K562 (cell line): ENCODE measurements around the gene PRSS21. TPM values are rescaled to one million over a fixed set of nuclear protein-coding genes. Genes with fewer than 3 reads are reported as not detected.
A peak's percentile ranks its signal among the peaks of the same experiment; 100 is the strongest.

ENCODE experiments used
- BCLAF1 ChIP-seq, 2 experiments: fragments of 450-650 bp in 1 of 2; IDR thresholded peaks; 2 replicates each; pipeline ENCODE4 v1.6.1; 2011 to 2017; ENCODE audit warnings: low read depth in 2 of 2, antibody characterized with exemption in 1 of 2, borderline replicate concordance in 1 of 2, low read length in 1 of 2, mild to moderate bottlenecking in 1 of 2, mixed read lengths in 1 of 2; ENCODE audit not compliant: control insufficient read depth in 1 of 2
- CREBBP ChIP-seq: IDR thresholded peaks from one replicate; pipeline ENCODE4 v1.6.1; 2012; ENCODE audit warnings: low read depth, mild to moderate bottlenecking, control low read depth, inconsistent platforms, low read length
- E2F8 ChIP-seq: fragments of 450-650 bp; IDR thresholded peaks from 2 replicates; pipeline ENCODE4 v1.7.1; 2018; ENCODE audit warnings: mild to moderate bottlenecking, low read depth; ENCODE audit not compliant: partially characterized antibody
- ETV6 ChIP-seq, 3 experiments: fragments of 150-350 bp in 1 of 3; sonication (generic) in 1 of 3; formaldehyde crosslinking in 1 of 3; IDR thresholded peaks; 2 replicates each; pipeline versions ENCODE4 v1.6.1 to v1.8.0; 2014 to 2022; ENCODE audit warnings: borderline replicate concordance in 2 of 3, low read depth in 2 of 3, antibody characterized with exemption in 1 of 3, low read length in 1 of 3, mild to moderate bottlenecking in 1 of 3, missing genetic modification reagents in 1 of 3
- FOXJ2 ChIP-seq: fragments of 200-800 bp; sonication (Bioruptor generic); IDR thresholded peaks from 2 replicates; pipeline ENCODE4 v1.6.1; 2016; ENCODE audit warnings: missing genetic modification characterization, missing compliant biosample characterization
- GABPB2 ChIP-seq: fragments of 250-450 bp; sonication (Bioruptor Pico); conservative IDR thresholded peaks from 2 replicates; pipeline ENCODE4 v1.5.1; 2021; ENCODE audit warnings: mild to moderate bottlenecking
- GATAD2A ChIP-seq: fragments of 450-650 bp; IDR thresholded peaks from 2 replicates; pipeline ENCODE4 v1.6.1; 2017
- HMG20B ChIP-seq: fragments of 250-450 bp; sonication (Bioruptor Pico); IDR thresholded peaks from 2 replicates; pipeline ENCODE4 v1.5.0; 2021; ENCODE audit warnings: mild to moderate bottlenecking
- LARP7 ChIP-seq: fragments of 450-650 bp; IDR thresholded peaks from 2 replicates; pipeline ENCODE4 v1.6.1; 2016
- NFIC ChIP-seq: fragments of 450-650 bp; IDR thresholded peaks from 2 replicates; pipeline ENCODE4 v1.6.1; 2017; ENCODE audit warnings: mild to moderate bottlenecking, inconsistent platforms
- PHF21A ChIP-seq: fragments of 450-650 bp; IDR thresholded peaks from 2 replicates; pipeline ENCODE4 v1.6.1; 2017; ENCODE audit warnings: low read depth, borderline replicate concordance
- SIX5 ChIP-seq, 2 experiments: IDR thresholded peaks; 2 replicates each; pipeline ENCODE4 v1.6.1; 2011; ENCODE audit warnings: low read length in 2 of 2, borderline replicate concordance in 1 of 2, low read depth in 1 of 2, mild to moderate bottlenecking in 1 of 2, moderate library complexity in 1 of 2; ENCODE audit not compliant: insufficient read depth in 1 of 2
- SRSF1 ChIP-seq: fragments of 200-400 bp; formaldehyde crosslinking; IDR thresholded peaks from 2 replicates; pipeline ENCODE4 v1.6.1; 2017; ENCODE audit warnings: mild to moderate bottlenecking, low read depth, low read length, moderate library complexity
- TAF9B ChIP-seq: fragments of 450-650 bp; IDR thresholded peaks from 2 replicates; pipeline ENCODE4 v1.6.1; 2018; ENCODE audit warnings: mild to moderate bottlenecking; ENCODE audit not compliant: partially characterized antibody
- YY1 ChIP-seq, 3 experiments: IDR thresholded peaks; 2 replicates each; pipeline ENCODE4 v1.6.1; 2011; ENCODE audit warnings: low read length in 2 of 3, mild to moderate bottlenecking in 2 of 3, moderate library complexity in 2 of 3, borderline replicate concordance in 1 of 3, control low read depth in 1 of 3, low read depth in 1 of 3; ENCODE audit not compliant: insufficient read depth in 3 of 3, insufficient replicate concordance in 2 of 3, control insufficient read depth in 1 of 3, insufficient read length in 1 of 3; ENCODE audit errors: extremely low read depth in 1 of 3
- ZBED1 ChIP-seq: IDR thresholded peaks from 2 replicates; pipeline ENCODE4 v1.6.1; 2014
- ZNF133 ChIP-seq: fragments of 250-450 bp; sonication (Bioruptor Pico); IDR thresholded peaks from 2 replicates; pipeline ENCODE4 v1.4.0; 2020; ENCODE audit warnings: mild to moderate bottlenecking
- ZNF311 ChIP-seq: fragments of 250-450 bp; sonication (Bioruptor Pico); IDR thresholded peaks from 2 replicates; pipeline ENCODE4 v1.4.0; 2020; ENCODE audit warnings: mild to moderate bottlenecking, moderate library complexity
- ZNF354B ChIP-seq: fragments of 250-450 bp; sonication (Bioruptor Pico); IDR thresholded peaks from 2 replicates; pipeline ENCODE4 v1.4.0; 2020
- ZNF408 ChIP-seq: fragments of 250-450 bp; sonication (Bioruptor Pico); IDR thresholded peaks from 2 replicates; pipeline ENCODE4 v1.4.0; 2020; ENCODE audit warnings: low read depth, mild to moderate bottlenecking, moderate library complexity
- ZNF655 ChIP-seq: fragments of 250-450 bp; sonication (Bioruptor Pico); IDR thresholded peaks from 2 replicates; pipeline ENCODE4 v1.5.0; 2021
- polyA plus RNA-seq, 8 experiments: library from polyadenylated mRNA; depleted of rRNA in 4 of 8; stranded (reverse) in 5 of 8; unstranded in 3 of 8; fragments of >200 nt; fragmentation: Nextera tagmentation in 2 of 8; fragmentation: Illumina TruSeq in 1 of 8; extraction: Ambion mirVana in 2 of 8; extraction: Trizol in 1 of 8; gene quantifications; 2 replicates each; pipeline versions ENCODE4 v1.2.1 to v1.2.3, GENCODE V29; 2011 to 2014; ENCODE audit warnings: inconsistent platforms in 1 of 8, missing spikeins in 1 of 8
- total RNA-seq, 7 experiments: library from RNA; depleted of rRNA in 6 of 7; stranded (reverse); fragments of >200 nt in 6 of 7; fragmentation: Illumina TruSeq in 2 of 7; extraction: Trizol in 2 of 7; gene quantifications; 2 replicates each; pipeline versions ENCODE4 v1.2.1 to v1.2.3, GENCODE V29; 2011 to 2021; ENCODE audit warnings: low replicate concordance in 1 of 7

PRSS21 gene
- total and polyA plus RNA-seq, 9 of the 15 experiments (the other 6 are each of a cell fraction or from before 2014, with no cell fraction given) = 12.1 to 121 (median 61.3) TPM

GRCh38 chr16:2842340-2843000 is 25.4 kb downstream of the PRSS21 start (continued):
- TF ChIP-seq E2F8 (peak; percentile 97), ZNF655 (no peak), YY1 (IDR thresholded peaks at IDR 0.05; ENCODE audit: borderline replicate concordance in 1 of 3, control insufficient read depth in 1 of 3, extremely low read depth in 1 of 3, insufficient read depth in 3 of 3, insufficient read length in 1 of 3, insufficient replicate concordance in 2 of 3, low read depth in 1 of 3, low read length in 2 of 3) (peak in 1 of 3 experiments; percentile 57), BCLAF1 (IDR thresholded peaks at IDR 0.05; ENCODE audit: borderline replicate concordance in 1 of 2, control insufficient read depth in 1 of 2, low read depth in 2 of 2, low read length in 1 of 2) (peak in 1 of 2 experiments; percentile 86; a peak in 1 of 4 replicates), SIX5 (IDR thresholded peaks at IDR 0.05; ENCODE audit: borderline replicate concordance in 1 of 2, insufficient read depth in 1 of 2, low read depth in 1 of 2, low read length in 2 of 2) (no peak; a peak in 1 of 4 replicates), NFIC (peak; percentile 23; the same call in 1 of the 2 replicates), LARP7 (no peak), ZBED1 (no peak), HMG20B (CRISPR knock-in tag) (no peak), GABPB2 (CRISPR knock-in tag) (no peak), ZNF408 (CRISPR knock-in tag) (no peak), ZNF354B (no peak), ETV6 (IDR thresholded peaks at IDR 0.05; ENCODE audit: borderline replicate concordance in 1 of 2, low read depth in 2 of 2, low read length in 1 of 2) (peak; percentile 83 to 90; a peak in 3 of 4 replicates), ETV6 (CRISPR knock-in tag; IDR thresholded peaks at IDR 0.05; ENCODE audit: borderline replicate concordance) (no peak), FOXJ2 (tag) (no peak), PHF21A (no peak), SRSF1 (no peak), CREBBP (no peak), ZNF133 (CRISPR knock-in tag) (no peak), TAF9B (no peak), ZNF311 (CRISPR knock-in tag) (no peak), GATAD2A (no peak)
